RWPE2 (cell line): ENCODE measurements around the gene NCF4.

ENCODE experiments used
- ATAC-seq: fragments of 200-7000 bp; cut with Tn5 transposase; 3 replicates; pipeline ENCODE4 v1.9.1; 2021; ENCODE audit warnings: low read depth
- DNase-seq: peaks from one replicate; pipeline ENCODE4 v3.0.0-alpha.2; 2020; ENCODE audit warnings: low spot score
- H3K27ac ChIP-seq: fragments of 450-650 bp; 2 replicates; pipeline ENCODE4 v1.5.1; 2017; ENCODE audit warnings: mild to moderate bottlenecking; ENCODE audit not compliant: poor library complexity, severe bottlenecking
- H3K27me3 ChIP-seq: fragments of 250-450 bp; sonication (Bioruptor Pico); 2 replicates; pipeline ENCODE4 v1.5.1; 2021; ENCODE audit warnings: mild to moderate bottlenecking, moderate library complexity; ENCODE audit not compliant: insufficient read depth, poor library complexity, severe bottlenecking
- H3K36me3 ChIP-seq: fragments of 250-450 bp; sonication (Bioruptor Pico); 2 replicates; pipeline ENCODE4 v1.5.1; 2020; ENCODE audit warnings: low read depth, mild to moderate bottlenecking, moderate library complexity
- H3K4me1 ChIP-seq: fragments of 250-450 bp; sonication (Bioruptor Pico); 2 replicates; pipeline ENCODE4 v1.5.1; 2021; ENCODE audit warnings: mild to moderate bottlenecking, moderate library complexity; ENCODE audit not compliant: insufficient read depth, poor library complexity, severe bottlenecking
- H3K4me3 ChIP-seq: fragments of 250-450 bp; sonication (Bioruptor Pico); 2 replicates; pipeline ENCODE4 v1.5.1; 2021; ENCODE audit warnings: mild to moderate bottlenecking, moderate library complexity; ENCODE audit not compliant: severe bottlenecking
- H3K9me3 ChIP-seq: fragments of 250-450 bp; sonication (Bioruptor Pico); 2 replicates; pipeline ENCODE4 v1.5.1; 2021; ENCODE audit warnings: mild to moderate bottlenecking, moderate library complexity; ENCODE audit not compliant: severe bottlenecking
- TF ChIP-seq, protein P1 (sequence below): fragments of 450-650 bp; IDR thresholded peaks from one replicate; pipeline ENCODE4 v1.5.1; 2017; ENCODE audit warnings: mild to moderate bottlenecking, moderate library complexity; ENCODE audit not compliant: poor library complexity, severe bottlenecking

The NCF4 gene

DNA sequence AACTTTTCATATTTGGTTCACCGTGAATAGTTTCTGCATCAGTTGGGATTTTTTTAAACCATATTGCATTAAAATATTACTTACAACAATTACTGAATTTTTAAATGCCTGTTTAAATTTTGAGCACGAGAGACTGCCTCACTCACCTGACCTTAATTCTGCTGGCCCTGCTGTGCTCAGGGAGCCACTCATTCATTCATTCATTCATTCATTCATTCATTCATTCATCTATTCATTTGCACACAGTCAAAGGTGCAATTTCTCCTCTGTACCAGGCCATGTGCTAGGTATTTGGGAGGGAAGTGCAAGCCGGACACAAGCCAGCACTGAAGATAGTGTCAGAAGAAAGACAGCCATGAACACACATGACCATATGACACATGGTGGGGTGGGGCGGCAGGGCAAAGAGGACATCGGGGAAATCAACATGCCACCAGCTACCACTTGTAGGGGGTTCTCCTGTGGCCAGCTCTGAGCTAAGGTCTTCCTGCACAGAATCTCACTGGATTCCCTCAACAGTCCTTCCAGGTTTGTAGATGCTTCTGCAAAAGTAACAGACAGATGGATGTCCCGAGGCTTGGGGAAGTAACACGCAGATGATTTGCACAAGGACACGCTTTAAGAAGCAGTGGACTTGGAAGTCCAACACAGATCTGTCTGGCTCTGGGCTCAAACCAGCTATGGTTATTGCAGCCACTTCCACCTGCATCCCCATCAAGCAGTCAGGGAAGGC, 52.1 kb downstream of the NCF4 start:
- no peaks in the 10 kb centered on the region for H3K9me3 ChIP-seq
- DNase-seq = no peak
- no peaks in the 10 kb centered on the region for H3K4me1 ChIP-seq
- no peak for ATAC-seq
- TF ChIP-seq, protein P1, sequence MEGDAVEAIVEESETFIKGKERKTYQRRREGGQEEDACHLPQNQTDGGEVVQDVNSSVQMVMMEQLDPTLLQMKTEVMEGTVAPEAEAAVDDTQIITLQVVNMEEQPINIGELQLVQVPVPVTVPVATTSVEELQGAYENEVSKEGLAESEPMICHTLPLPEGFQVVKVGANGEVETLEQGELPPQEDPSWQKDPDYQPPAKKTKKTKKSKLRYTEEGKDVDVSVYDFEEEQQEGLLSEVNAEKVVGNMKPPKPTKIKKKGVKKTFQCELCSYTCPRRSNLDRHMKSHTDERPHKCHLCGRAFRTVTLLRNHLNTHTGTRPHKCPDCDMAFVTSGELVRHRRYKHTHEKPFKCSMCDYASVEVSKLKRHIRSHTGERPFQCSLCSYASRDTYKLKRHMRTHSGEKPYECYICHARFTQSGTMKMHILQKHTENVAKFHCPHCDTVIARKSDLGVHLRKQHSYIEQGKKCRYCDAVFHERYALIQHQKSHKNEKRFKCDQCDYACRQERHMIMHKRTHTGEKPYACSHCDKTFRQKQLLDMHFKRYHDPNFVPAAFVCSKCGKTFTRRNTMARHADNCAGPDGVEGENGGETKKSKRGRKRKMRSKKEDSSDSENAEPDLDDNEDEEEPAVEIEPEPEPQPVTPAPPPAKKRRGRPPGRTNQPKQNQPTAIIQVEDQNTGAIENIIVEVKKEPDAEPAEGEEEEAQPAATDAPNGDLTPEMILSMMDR = no peak
- no peak overlapping the region for H3K27ac ChIP-seq
- H3K36me3 ChIP-seq = no peaks in the 10 kb centered on the region
- no peaks in the 10 kb centered on the region for H3K27me3 ChIP-seq
- no peak overlapping the region for H3K4me3 ChIP-seq

DNA sequence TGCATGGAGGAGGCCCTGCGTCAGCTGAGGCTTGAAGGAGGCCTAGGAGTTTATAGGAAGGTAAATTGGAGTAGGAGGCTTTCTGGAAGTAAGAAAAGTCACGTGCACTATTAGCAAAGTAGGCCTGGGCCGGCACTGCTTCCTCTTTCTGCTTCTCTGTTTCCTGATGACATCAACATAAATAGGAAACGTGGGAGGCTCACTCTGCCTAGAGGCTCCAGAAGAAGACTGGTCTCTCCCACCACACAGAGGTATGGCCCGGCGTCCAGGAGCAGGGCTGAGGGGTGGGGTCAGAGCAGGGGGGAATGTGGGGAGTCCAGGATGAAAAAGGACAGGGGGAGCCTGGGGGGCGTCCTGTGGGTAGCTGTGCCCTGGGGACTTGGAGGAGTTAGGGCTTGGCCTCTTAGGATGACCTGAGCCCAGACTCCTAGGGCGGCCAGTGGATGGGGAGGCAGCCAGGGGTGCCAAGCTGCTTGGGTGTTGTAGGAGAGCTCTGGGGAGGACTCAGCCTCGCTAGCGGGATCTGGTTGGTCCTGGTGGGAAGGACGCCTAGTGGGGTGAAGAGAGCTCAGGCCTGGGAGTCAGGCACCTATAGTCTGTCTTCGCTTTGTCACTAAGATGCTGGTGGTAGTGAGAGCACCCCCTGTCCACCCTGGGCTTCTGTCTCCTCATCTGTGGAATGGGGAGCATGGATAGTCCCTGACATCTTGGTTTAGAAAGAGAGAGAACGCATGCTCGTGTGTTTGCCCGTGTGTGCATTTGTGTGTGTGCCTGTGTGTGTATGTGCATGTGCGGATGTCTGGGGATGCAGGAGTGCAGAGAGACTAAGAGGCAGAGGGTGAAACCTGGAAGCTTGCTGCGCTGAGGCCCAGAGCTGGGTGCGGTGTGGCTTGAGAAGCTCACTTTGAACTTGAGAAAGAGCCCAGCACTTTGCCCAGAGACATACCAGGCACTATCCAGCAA, 52.9 kb downstream of the NCF4 start, which contains the start of gene CSF2RB:
CSF2RB (plus strand) TSS at position 202 of the 963 bp plus-strand sequence. CDS start 8,580 bp downstream, outside the sequence.
- no peak within 1 kb of the TSS for H3K4me3 ChIP-seq

DNA sequence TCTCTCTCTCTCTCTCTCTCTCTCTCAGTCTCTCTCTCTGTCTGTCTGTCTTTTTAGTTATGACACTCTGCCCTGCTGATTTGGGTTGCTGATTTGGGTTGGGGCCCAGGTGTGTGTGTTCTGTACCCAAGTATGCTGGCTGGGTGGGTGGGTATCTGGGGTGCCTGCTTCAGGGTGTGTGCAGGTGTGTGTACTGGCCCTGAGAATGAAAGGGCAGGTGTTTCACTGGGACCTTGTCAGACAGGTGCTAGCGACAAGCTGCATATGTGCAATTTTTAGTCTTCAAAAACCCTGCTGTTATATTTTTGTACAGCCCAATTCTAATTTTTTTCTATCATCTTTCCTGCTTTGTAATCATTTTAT, 53.6 kb downstream of the NCF4 start:
- no peaks in the 10 kb centered on the region for H3K36me3 ChIP-seq
- H3K4me3 ChIP-seq = no peak overlapping the region
- DNase-seq = no peak
- no peak for ATAC-seq
- no peak overlapping the region for H3K27ac ChIP-seq
- no peaks in the 10 kb centered on the region for H3K9me3 ChIP-seq
- H3K4me1 ChIP-seq = no peaks in the 10 kb centered on the region
- TF ChIP-seq, protein P1 = no peak
- no peaks in the 10 kb centered on the region for H3K27me3 ChIP-seq

More for the DNA sequence above, 52.9 kb downstream of the NCF4 start, which contains the start of gene CSF2RB:
- Histone ChIP-seq H3K27ac (no peak within 1 kb of the TSS), H3K4me1 (no peaks in the 10 kb centered on the region), H3K27me3 (no peaks in the 10 kb centered on the region), H3K9me3 (no peaks in the 10 kb centered on the region), H3K36me3 (no peaks in the 10 kb centered on the region)
- TF ChIP-seq, protein P1 = no peak
- DNase-seq (no peak), ATAC-seq (no peak)

GRCh38 chr22:36916034-36916433, 55.2 kb downstream of the NCF4 start:
- no peak overlapping the region for H3K4me3 ChIP-seq
- H3K27ac ChIP-seq = no peak overlapping the region
- ATAC-seq = no peak
- no peak for DNase-seq
- no peaks in the 10 kb centered on the region for H3K4me1 ChIP-seq
- no peaks in the 10 kb centered on the region for H3K36me3 ChIP-seq
- no peaks in the 10 kb centered on the region for H3K9me3 ChIP-seq
- TF ChIP-seq, protein P1 = no peak
- no peaks in the 10 kb centered on the region for H3K27me3 ChIP-seq
